Endothelial cell of umbilical vein (primary cell): ENCODE results near the gene TXNRD1.

ENCODE experiments used
- CTCF ChIP-seq, 2 donors: IDR thresholded peaks; 1 replicate in 1 of 2; 2 replicates in 1 of 2; pipeline ENCODE4 v1.5.1; 2011; ENCODE audit warnings: low read length in 2 of 2, mild to moderate bottlenecking in 2 of 2, moderate library complexity in 2 of 2, control low read depth in 1 of 2, inconsistent platforms in 1 of 2, low read depth in 1 of 2; ENCODE audit not compliant: insufficient read depth in 1 of 2; ENCODE audit errors: extremely low read depth in 1 of 2
- TF ChIP-seq, protein P1 (sequence below): IDR thresholded peaks from 2 replicates; pipeline ENCODE4 v1.6.1; 2011; ENCODE audit not compliant: insufficient read depth, insufficient read length

- TF ChIP-seq, protein P1, sequence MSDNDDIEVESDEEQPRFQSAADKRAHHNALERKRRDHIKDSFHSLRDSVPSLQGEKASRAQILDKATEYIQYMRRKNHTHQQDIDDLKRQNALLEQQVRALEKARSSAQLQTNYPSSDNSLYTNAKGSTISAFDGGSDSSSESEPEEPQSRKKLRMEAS: no peak
- no peak for TF ChIP-seq CTCF (IDR thresholded peaks at IDR 0.05; ENCODE audit: extremely low read depth in 1 of 2, insufficient read depth in 1 of 2, low read depth in 1 of 2, low read length in 2 of 2)
These were observed 90.8 kb downstream of the TXNRD1 start for GRCh38 chr12:104306376-104306775.
